GM18858 (cell line): Measurements from ENCODE around the gene ZNF488.

Experiments used
- ATAC-seq: cut with Tn5 transposase; IDR thresholded peaks from one replicate; pipeline ENCODE4 v1.9.1; 2021; ENCODE audit not compliant: unreplicated experiment

Gene ZNF488

DNA sequence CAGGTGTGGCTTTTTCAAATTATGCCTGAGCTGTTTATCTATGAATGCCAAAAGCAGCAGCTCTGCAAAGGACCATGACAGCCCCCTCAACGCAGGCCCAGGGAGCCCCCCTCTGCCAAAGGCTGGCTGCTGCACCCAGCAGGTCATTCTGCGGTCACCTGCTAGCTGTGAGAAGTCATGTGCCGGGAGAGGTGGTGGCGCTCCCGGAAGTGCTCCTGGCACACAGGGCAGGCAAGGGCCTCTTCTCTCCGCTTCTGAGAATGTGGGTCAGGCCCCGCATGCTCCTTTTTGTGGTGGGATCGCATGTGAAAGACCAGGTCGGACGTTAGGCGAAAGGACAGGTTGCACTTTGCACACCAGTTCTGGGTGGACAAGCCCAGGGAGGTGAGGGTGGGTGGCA, 16.4 kb downstream of the ZNF488 start:
- ATAC-seq = no peak

DNA sequence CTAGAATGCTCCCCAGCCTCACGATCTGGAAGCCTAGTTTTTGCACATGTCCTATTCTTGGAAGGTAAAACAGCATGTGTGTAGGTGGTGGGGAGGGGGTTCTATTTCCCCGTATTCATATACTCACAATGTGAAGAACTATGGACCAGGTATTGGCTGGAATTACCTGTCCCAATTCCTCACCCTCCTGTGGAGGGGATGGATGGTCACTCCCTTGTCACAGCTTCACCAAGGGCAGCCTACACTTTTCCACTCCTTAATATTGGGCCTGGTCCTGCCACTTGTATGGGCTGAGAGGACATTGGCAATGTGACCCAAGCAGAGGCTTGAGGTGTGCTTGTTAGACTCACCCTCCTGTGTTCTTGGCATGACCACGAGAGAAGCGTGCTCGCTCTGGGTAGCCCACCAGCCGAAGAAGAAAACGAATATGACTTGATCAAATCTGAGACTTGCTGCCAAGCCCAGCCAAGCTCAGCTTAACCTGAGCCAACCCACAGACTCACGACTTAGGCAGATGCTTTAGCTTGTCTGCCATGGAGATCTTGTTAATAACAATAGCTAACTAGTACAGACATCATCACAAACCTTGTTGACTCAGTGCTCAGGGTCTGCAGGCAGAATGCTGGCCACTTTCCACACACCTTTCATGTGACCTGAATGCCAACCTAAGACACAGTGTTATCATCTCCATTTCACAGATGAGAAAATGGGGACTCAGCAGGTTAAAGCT, 17.2 kb downstream of the ZNF488 start:
- ATAC-seq = no peak

DNA sequence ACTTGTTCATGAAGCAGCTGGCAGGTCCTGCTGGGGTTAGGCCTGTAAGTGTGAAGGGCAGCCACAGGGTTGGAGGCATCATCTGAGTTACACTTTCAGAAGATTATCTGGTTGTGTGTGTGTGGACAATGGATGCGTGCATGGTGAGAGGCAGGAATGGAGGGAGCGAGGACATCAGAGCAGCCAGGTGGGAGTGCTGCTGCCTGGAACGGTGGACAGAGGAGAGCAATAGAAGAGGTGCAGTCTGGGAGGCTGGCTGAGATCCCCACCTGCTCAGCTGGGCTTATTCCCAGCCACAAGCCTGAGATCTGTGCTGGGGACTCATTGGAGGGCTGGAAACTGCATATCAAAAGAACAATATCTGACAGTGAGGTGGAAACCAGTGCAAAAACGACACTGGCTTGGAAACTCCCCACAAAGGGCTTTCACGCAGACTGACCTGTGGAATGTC, 17.9 kb downstream of the ZNF488 start:
- no peak for ATAC-seq

DNA sequence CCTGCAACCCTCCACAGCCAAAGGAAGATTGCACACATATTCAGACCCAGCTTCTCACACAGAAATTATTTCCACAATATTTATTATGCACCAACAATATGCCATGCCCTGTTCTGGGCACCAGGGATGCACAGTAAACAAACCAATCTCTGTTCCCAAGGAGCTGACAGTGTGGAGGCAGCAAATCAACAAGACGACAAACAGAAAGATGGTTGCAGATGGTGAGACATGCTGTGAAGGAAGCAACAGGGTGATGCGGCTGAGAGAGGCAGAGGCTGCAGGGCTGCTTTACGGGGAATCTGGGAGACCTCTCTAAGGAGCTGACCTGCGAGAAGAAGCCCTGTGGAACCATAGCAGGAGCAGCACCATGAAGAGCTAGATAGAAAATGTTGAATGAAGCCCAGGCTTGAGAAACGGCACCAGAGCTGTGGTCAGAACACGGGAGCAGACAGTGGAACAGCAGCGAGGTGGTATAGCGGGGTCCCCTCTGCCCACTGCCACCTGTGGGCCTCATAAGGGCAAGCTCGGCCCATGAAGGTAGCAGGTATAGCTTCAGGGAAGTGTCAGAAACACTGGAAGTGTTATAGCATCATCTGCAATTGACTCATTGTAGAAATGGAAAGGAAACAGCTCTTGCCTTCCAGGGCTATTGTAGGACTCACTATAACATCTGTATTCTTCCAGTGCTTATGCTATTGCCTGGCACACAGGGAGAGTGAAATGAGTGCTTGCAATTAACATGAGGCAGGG, 18.5 kb downstream of the ZNF488 start:
- ATAC-seq = no peak

DNA sequence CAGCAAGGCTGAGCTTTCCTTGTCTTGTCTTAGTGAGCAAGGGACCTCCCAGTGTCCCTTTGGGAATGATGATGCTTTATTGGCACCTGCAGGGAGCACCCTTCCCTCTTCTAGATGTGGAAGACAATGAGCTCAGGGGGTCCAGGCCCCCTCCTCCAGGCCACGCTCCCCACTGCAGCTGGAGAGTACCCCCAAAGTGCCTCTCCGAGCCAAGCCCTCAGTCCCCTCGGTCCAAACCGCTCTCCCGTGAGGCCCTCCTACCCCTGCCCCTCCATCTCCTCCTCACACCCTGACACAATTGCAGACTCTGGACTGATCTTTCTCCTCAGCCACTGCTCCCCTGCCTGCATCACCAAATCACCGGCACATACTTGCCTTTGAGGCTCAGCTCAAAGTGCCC, 19.2 kb downstream of the ZNF488 start:
- ATAC-seq = no peak

DNA sequence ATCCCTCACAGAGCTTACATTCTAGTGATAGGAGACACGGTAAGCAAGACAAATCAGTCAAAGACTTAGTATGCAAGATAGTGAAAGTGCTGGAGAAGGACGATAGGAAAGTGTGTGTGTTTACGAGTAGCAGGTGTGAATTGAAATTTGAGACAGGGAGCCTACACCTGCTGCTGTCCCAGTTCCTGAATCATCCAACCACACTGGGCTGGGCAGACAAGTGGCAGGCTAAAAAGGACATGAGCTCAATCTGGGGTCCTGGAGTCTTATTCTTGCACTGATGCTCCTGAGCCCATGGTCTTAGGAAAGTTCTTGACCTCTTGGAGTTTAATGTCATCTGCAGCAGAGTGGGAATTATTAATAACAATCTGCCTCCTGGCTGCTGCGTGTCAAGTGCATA, 19.7 kb downstream of the ZNF488 start:
- ATAC-seq = no peak

DNA sequence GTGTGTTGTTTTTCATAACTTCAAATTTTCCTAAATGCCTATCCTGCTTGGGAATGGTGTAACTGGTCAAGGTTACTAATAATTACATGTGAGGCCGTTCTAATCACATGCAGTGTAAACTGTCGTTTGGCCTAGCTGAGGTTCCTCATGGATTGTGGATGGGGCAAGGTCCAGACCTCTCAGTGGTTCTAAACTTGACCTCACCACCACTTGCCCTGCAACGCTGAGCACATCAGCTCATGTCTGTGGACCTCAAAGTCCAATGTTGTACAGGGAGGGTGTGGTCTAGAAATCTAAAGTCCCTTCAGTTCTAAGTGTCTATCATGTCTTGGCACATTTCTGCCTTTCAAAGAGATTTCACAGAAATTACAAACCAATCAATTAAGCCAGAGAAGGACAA, 20.3 kb downstream of the ZNF488 start:
- ATAC-seq = no peak

DNA sequence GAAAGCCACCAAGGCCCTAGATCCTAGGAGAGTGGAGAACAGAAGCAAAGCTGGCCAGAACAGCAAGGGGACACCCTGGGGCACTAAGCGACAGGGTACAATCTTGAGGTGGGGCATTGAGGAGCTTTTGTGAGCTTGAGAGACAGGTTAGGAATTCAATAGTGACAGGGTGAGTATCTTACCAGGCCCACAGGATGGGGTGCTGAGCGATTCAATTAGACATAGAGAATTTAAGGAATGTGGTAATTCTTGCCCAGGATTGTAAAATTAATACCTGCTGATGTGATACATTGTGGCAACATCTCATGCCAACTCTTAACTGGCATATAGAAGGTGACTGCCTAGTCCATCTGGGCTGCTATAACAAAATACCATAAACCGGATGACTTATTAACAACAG, 21.9 kb downstream of the ZNF488 start:
- no peak for ATAC-seq

DNA sequence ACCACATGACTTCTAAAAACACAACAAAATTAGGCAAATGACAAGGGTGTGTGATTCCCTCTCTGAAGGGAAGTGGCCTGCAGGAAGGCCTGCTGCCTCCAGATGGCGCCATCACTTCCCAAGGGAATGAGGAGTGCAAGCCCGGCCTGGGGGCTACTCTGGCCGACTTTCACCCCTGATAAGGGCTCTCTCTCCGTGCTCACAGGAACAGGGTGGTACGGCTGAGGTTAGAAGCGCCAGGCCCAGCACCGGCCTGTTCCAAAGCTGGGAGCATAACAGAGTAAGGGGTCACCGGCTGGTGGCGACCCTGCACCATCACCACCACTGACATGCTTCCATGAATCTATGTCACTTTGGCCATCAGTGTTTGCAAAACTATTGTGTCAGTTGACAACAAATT, 22.8 kb downstream of the ZNF488 start:
- no peak for ATAC-seq

DNA sequence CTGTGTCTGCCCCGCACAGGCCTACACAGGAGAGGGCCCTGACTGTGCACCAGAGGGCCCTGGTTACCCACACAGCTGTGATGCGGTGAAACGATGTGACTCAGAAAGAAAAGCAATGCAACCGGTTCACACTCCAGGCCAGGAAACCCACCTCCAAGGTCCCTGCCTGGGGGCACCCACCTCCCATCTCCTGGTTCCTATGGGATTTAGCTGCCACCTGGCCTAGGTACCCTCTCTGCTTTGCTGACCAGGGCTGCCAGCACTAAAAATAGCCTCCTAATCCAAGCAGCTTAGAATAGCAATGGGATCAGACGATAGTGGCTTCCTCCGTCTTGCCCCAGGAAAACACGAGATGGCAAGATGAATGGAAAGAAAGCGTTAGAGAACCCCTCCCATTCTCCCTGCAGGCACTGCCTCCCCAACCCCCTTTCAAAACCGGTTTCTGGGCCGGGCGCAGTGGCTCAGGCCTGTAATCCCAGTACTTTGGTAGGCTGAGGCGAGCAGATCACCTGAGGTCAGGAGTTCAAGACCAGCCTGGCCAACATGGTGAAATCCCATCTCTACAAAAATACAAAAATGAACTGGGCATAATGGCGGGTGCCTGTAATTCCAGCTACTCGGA, 23.6 kb downstream of the ZNF488 start:
- no peak for ATAC-seq

DNA sequence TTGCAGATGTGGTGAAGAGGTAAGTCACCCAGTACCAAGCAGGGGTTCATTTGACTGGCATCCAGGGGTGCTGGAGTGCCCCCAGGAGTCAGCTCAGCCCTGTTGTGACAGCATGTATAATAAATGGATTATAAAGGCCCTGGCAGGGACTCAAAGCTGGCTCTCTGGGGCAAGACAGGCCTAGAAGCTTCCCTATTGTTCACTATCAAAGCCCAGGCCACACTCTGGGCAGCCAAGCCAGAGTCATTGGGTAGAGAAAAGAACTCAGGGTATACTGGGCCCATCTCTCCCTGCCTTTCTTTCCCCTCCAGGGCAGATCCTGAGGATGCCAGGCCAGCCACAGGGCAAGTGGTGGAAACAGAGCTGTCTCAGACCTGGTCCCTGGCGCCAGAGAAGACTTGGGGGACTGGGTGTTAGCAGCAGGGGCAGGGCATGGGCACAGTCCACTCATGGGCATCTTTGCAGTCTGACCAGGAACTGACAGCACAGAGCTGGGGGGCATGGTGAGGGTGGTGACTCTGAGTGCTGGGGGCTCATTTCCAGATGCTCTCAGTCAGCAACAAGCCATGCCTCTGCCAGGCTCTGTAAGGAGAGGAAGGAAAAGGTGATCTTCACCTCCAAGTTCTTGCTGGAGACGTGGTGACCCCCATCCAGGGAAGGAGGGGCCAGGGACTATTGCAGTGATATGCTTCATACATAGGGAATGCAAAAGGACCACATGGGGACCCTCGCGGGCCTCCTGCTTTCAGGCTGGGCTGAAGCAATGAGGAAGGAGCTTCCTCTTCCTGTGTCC, 24.3 kb downstream of the ZNF488 start:
- no peak for ATAC-seq

DNA sequence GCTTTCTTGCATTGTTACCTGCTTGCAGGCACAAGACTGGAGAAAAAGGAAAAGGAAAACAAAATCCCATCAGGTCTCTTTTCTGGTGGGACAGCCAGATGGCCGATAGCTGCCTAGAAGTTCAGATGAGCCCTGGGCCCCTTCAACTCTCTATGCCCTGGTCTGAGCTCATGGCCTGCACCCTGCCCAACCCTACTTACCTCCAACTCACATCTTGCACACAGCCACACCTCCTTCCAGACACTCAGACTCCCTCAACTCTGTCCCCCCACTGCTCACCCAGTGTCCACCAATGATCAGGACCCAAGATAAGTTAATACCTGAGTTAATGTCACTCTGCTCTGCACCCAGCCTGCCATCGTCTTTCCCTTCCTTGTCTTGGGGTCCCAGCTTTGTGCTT, 25.0 kb downstream of the ZNF488 start:
- ATAC-seq = no peak

DNA sequence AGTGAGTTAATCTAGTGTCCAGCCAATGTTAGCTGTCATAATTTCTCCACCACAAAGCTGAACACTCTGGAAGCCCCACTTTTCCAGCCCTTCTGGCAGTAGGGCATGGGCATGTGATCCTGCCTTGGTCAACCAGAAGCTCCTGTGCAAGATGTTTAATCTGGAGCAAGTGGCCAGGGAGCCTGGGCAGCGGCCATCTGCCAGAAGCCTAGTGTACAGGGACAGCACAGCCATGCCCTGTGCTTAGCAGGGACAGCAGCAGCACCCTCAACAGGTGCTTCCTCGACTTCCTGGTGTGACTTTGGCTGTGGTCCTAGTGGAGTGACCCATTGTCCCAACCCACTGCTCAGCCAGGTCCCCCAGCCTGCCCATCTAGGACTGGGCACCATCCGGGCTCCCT, 25.6 kb downstream of the ZNF488 start:
- ATAC-seq = no peak

DNA sequence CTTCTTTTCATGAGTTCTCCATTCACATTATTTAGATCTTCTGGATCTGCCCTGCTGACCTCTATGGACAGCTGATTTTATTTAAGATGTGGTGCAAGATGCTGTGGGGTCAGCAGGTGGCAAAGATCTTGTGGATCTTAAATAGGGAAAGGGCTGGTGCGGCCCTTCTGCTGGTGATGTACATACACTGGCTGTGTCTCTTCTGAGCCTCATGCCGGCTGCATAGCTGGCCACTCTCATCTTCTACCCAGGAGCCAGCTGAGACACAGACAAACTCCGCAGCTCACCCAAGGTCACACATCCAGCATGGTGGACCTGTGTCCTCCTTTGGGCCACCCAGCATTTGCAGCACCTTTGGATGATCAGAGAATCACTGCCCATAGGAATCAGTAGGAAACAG, 26.2 kb downstream of the ZNF488 start:
- ATAC-seq = no peak

DNA sequence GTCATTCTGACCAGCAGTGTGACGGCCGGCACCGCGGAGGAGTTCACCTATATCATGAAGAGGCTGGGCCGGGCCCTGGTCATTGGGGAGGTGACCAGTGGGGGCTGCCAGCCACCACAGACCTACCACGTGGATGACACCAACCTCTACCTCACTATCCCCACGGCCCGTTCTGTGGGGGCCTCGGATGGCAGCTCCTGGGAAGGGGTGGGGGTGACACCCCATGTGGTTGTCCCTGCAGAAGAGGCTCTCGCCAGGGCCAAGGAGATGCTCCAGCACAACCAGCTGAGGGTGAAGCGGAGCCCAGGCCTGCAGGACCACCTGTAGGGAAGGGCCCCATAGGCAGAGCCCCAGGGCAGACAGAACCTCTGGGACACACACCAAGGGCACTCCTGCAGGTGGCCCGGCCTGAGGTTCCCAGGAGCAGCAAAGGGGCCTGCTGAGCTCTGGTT, 26.9 kb downstream of the ZNF488 start:
- ATAC-seq = no peak

DNA sequence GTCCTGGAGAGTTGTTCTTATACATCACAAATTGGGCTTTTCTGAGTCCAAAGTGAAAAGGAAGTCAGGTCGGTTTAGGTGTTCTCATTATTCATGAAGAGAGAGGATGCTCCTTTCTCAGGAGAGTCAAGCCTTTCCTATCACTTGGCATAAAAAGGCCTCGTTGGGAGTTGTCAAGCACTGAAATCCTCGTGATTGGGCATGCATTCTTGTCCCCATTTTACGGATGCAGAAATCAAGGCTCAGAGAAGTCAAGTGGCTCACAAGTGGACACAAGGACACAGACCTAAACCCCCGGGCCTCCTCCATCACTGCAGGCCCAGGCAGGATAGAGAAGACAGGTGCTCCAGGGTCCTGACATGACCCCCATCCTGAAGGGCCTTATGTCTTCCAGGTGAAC, 27.4 kb downstream of the ZNF488 start:
- ATAC-seq = no peak

DNA sequence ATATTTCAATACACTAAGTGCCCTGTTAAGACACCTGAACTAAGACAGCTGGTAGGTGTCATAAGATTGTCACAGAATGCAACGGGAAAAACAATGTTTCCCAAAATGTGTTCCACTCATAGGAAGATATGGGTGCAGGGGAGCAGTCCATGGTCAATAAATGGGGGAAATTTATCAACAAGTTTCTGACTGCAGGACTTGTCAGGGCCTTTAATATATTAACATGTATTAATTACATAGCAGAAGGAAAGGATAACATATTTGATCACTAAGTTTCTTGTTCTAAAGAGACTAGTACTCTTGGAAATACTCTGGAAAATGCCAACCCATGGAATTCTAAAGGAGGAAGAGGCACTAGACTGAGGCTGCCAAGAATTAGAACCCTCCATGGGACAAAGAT, 29.2 kb downstream of the ZNF488 start:
- no peak for ATAC-seq

DNA sequence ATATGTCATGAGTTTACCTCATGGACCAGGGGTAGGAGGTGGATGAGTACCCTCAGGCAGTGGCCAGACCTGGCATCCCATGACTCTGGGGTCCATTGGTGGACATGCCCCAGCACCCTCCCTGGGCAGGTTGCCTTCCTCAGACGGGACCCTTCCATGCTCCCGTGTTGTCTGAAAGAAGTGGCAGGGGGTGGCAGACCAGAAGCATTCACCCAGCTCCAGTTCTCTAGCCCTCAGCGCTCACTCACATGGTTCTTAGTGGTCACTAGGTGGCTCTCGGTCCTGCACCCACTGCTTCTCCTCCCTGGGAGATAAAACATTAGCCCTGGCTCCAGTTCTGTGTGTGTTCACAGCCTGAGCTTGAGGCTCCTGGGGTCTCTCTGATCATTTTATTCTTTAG, 29.9 kb downstream of the ZNF488 start:
- ATAC-seq = no peak

DNA sequence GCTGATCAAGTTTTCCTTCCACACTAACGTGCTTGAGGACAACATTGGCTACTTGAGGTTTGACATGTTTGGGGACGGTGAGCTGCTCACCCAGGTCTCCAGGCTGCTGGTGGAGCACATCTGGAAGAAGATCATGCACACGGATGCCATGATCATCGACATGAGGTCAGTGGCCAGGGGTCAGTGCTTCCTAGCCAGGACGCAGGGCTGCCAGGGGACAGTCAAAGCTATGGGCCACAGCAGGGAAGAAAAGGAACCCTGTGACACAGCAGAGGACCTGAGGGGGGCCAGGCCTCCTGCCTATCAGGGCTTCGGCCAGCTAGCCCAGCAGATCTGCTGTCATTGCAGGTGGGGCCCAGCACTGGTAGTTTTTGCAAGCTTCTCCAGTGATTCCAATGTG, 30.7 kb downstream of the ZNF488 start:
- ATAC-seq = no peak

DNA sequence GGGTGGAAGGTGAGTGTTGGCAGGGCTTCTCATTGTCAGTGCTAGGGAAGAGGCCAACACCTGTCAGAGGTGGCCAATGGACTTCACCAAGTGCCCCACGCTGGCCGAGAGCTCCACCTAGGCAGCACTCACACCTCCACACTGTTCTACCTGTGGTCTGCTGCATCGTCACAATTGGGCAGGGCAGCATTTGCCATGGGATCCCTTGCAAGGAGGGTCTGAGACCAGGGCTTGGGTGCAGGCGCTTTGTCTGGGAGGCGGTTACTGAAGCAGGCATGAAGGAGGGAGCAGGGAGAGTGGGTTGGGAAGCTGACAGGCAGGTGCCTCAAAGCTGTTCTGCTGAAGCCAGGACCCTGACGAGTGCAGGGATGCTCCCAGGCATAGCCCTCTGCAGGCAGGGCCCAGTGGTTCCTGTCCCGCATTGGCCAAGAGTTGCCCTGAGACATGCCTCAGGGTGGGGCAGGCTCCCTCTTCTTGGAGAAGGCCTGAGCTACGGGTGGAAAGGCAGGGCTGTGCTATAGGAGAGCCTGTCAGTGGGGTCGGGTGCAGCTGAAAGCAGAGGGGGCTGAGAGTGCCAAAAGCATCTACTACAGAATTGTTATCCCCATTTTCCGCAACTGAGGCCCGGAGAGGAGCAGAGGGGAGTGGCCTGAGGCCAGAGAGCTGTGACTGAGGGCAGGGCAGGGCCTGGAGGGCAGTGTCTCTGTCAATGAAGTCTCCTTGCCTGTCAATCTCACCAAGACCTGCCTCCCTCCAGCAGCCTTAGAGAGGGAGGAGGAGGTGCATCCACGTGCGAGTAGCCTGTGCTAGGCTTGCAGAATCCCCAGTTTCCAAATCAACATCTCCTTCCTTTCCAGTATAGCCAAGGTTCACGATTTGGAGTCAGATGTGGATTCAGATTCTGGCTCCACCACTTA, 31.9 kb downstream of the ZNF488 start:
- no peak for ATAC-seq
